ENCODE data around the gene FNDC3B. TPM values are rescaled to one million over a fixed set of nuclear protein-coding genes. Genes with fewer than 3 reads are reported as not detected.

FNDC3B gene
- total RNA-seq, 1 donor = 221 TPM

DNA sequence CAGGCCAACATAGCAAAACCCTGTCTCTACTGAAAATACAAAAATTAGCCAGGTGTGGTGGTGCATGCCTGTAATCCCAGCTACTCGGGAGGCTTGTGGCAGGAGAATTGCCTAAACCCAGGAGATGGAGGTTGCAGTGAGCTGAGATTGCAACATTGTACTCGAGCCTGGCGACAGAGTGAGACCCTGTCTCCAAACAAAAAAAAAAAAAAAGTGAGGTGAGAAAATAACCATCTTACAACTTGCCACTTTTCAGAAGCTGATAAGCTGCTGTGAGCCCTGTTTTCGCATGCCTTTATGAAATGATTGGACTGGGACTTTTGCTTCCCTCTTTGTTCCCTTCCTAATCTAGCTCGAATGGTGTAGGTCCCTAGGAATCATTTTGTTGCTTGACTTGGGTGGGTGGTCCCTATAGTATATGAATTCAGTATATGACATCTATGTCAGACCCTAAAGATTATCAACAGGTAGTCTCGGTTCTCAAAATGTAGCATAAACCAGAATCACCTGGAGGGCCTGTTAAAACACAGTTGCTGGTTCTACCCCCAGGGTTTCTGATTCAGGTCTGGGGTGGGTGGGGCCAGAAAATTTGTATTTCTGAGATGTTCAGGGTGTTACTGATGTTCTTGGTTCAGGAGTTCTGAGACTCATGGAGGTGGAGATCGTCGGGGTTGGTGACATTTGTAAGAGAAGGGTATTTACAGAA, 107.9 kb downstream of the FNDC3B start:
- DNase-seq (ENCODE audit: low read depth) = no peak
- H3K4me3 ChIP-seq (ENCODE audit: low read depth, low read length) = no peak overlapping the region
- TF ChIP-seq, protein P1, sequence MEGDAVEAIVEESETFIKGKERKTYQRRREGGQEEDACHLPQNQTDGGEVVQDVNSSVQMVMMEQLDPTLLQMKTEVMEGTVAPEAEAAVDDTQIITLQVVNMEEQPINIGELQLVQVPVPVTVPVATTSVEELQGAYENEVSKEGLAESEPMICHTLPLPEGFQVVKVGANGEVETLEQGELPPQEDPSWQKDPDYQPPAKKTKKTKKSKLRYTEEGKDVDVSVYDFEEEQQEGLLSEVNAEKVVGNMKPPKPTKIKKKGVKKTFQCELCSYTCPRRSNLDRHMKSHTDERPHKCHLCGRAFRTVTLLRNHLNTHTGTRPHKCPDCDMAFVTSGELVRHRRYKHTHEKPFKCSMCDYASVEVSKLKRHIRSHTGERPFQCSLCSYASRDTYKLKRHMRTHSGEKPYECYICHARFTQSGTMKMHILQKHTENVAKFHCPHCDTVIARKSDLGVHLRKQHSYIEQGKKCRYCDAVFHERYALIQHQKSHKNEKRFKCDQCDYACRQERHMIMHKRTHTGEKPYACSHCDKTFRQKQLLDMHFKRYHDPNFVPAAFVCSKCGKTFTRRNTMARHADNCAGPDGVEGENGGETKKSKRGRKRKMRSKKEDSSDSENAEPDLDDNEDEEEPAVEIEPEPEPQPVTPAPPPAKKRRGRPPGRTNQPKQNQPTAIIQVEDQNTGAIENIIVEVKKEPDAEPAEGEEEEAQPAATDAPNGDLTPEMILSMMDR (IDR thresholded peaks at IDR 0.05; ENCODE audit: insufficient read depth, low read depth, low read length) = no peak

DNA sequence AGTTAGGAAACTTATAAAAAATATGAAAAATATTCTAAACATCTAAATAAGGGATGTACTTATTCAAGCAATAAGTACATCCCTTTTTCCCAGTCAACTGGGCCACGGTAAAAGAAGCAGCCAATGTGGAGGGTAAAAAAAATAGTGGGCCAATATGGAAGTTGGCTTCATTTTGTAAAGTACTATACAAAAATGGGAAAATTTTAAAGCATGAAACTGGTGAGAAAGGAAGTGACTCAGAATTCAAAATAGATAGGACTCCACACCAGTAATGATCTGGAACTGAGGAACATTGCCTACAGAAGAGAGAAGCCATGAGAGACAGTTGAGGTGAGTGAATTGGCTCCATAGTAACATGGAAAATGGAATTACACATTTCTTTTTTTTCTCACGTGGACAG, 108.9 kb downstream of the FNDC3B start:
- TF ChIP-seq, protein P1 (IDR thresholded peaks at IDR 0.05; ENCODE audit: insufficient read depth, low read depth, low read length) = no peak
- no peak for DNase-seq (ENCODE audit: low read depth)

DNA sequence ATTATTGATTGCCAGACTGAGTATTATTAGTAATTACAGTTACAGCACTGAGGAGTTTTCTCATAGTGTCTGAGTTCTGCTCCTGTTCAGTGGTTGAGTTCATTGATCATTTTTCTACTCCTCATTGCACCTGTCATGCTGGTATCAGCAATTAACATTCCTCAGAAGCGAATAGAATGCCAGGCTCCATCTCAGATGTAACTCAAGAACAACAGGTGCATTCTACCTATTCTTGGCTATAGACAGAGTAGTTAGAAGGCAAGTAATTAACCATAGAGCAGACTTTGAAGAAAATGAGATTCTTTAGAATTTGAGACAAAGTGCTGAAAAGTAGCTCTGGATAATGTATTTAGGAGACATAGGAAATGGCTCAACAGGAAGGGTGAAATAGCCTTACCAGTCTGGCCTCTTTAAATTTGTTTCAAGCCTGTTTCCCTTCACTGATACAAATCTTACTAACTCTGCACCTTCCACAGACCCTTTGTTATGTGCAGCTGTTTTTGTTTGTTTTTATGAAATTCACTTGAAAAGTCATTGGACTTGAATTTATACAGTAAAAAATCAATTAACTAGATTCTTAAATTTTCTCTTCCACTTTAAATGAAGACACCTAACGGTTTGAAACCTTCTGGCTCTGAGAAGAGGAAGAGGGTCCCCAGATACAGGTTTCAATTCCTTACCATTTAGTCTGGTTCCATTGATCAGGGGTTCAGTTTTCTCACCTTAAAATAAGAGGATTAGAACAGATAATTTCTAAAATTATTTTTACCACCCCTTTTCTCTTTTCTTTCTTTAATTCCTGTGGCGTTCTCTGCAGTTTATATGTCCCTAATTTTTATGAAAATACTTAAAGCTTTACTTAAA, 109.6 kb downstream of the FNDC3B start:
- no peak overlapping the region for H3K4me3 ChIP-seq (ENCODE audit: low read depth, low read length)
- no peak for DNase-seq (ENCODE audit: low read depth)
- TF ChIP-seq, protein P1 (IDR thresholded peaks at IDR 0.05; ENCODE audit: insufficient read depth, low read depth, low read length) = no peak

More for the DNA sequence above, 108.9 kb downstream of the FNDC3B start:
- H3K4me3 ChIP-seq (ENCODE audit: low read depth, low read length) = no peak overlapping the region

DNA sequence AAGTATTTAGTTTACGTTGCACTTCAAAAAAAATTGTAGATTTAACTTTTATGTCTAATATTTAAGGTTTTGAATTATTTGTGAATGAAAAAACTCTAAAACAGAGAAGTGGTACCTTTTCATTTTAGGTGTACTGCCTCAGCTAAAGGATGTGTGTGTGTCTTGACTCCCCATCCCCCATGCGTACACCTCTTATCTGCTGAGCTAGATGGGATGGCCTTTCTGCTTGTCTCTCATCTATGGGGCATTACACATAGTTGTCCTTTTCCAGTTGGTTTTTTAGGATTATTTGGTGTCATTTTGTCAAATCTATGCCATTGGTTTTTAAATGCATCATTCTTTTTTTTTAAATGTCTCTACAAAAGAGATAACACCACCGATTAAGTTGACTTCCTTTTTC, 110.9 kb downstream of the FNDC3B start:
- TF ChIP-seq, protein P1 (IDR thresholded peaks at IDR 0.05; ENCODE audit: insufficient read depth, low read depth, low read length) = no peak
- no peak overlapping the region for H3K4me3 ChIP-seq (ENCODE audit: low read depth, low read length)
- no peak for DNase-seq (ENCODE audit: low read depth)

DNA sequence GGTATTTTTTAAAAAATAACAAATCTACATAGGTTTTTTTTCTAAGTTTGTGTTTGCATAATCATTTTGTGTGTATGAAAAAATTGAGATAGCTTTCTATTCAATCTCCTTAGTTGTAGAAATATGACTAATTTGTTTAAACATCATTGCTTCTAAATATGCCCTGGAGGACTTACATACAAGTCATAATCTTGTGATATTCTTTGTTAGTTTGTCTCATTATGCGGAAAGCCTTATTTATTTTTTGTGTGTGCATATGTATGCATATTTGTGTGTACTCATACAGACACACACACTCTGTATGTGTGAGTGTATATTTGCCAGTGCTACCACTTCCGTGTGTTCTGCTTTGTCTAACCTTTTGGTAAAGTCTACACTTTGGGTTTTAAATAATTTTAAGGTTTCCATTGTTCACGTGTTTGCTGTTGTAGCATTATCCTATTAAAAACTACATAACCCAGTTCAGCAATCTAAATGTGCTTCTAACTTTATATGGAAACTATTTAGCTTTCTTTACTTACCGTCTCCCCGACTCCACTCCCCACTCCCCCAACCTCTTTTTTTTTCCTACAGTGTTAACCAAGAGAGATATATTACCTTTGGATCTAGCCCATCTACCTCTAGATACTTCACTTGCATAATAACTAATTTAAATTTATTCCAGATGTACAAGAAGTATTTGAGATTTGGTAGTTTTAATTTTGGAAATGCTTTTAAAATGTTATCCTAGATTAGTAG, 111.7 kb downstream of the FNDC3B start:
- H3K4me3 ChIP-seq (ENCODE audit: low read depth, low read length) = no peak overlapping the region
- no peak for DNase-seq (ENCODE audit: low read depth)
- TF ChIP-seq, protein P1 (IDR thresholded peaks at IDR 0.05; ENCODE audit: insufficient read depth, low read depth, low read length) = no peak
